KOPT-K1 (cell line): ENCODE data around the gene KCTD3.

Source experiments
- H3K27ac ChIP-seq: fragments of 200-600 bp; sonication (generic); 2 replicates; pipeline ENCODE4 v1.5.1; 2016; ENCODE audit warnings: antibody characterized with exemption, mild to moderate bottlenecking, low read depth, low read length; ENCODE audit not compliant: poor library complexity, severe bottlenecking
- H3K36me3 ChIP-seq: fragments of 200-600 bp; sonication (generic); 2 replicates; pipeline ENCODE4 v1.5.1; 2017; ENCODE audit warnings: antibody characterized with exemption, mild to moderate bottlenecking, low read length, moderate library complexity; ENCODE audit not compliant: insufficient read depth
- H3K9me3 ChIP-seq: fragments of 200-600 bp; sonication (generic); 2 replicates; pipeline ENCODE4 v1.5.1; 2017; ENCODE audit warnings: antibody characterized with exemption, low read length, mild to moderate bottlenecking; ENCODE audit not compliant: insufficient read depth, poor library complexity, severe bottlenecking

Gene KCTD3

GRCh38 chr1:215543806-215544205, 23.3 kb upstream of the KCTD3 start:
- Histone ChIP-seq H3K36me3 (no peaks in the 10 kb centered on the region), H3K27ac (no peak overlapping the region), H3K9me3 (peaks cover 5% of the 10 kb centered on the region)

GRCh38 chr1:215544566-215544965, 22.5 kb upstream of the KCTD3 start:
- H3K27ac ChIP-seq = no peak overlapping the region
- no peaks in the 10 kb centered on the region for H3K36me3 ChIP-seq
- H3K9me3 ChIP-seq = peaks cover 5% of the 10 kb centered on the region

- H3K9me3 ChIP-seq = peaks cover 5% of the 10 kb centered on the region
- H3K27ac ChIP-seq = no peak overlapping the region
- H3K36me3 ChIP-seq = no peaks in the 10 kb centered on the region
Observed at GRCh38 chr1:215545096-215545495, 22.0 kb upstream of the KCTD3 start.

DNA sequence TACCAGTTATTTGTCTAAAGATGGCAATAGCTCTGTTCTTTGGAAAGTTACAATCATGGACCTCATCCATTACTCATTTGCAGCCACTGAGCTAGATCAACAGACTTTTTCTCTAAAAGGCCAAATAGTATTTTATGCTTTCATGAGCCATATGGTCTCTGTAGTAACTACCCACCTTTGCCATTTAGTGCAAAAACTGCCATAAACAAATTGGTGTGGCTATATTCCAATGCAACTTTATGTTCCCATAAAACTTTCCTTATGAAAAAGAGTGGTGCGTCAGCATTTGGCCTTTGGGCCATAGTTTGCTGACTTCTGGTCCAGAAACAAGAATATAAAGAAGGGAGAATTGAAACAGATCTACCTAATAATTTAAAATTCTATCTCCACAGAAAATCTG, 20.1 kb upstream of the KCTD3 start:
- H3K9me3 ChIP-seq = peaks cover 5% of the 10 kb centered on the region
- no peaks in the 10 kb centered on the region for H3K36me3 ChIP-seq
- no peak overlapping the region for H3K27ac ChIP-seq

- Histone ChIP-seq H3K36me3 (no peaks in the 10 kb centered on the region), H3K9me3 (peaks cover 20% of the 10 kb centered on the region), H3K27ac (no peak overlapping the region)
Observed at GRCh38 chr1:215551806-215552205, 15.3 kb upstream of the KCTD3 start.

GRCh38 chr1:215554865-215555264, 12.2 kb upstream of the KCTD3 start:
- Histone ChIP-seq H3K36me3 (no peaks in the 10 kb centered on the region), H3K27ac (no peak overlapping the region), H3K9me3 (peaks cover 20% of the 10 kb centered on the region)

DNA sequence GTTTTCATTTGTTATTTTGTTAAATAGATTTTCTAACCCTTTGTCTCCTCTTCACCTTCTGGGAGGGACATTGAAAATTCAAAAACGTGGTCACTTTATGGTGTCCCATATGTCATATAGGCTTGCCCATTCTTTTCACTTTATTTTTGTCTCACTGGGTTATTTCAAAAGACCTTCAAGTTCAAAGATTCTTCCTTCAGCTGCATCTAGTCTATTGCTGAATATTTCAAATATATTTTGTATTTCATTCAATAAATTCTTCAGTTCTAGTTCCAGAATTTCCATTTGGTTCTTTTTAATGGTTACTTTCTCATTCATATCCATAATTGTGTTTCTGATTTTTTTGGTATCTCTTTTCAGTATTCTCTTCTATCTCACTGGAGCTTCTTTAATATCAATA, 11.6 kb upstream of the KCTD3 start:
- peaks cover 20% of the 10 kb centered on the region for H3K9me3 ChIP-seq
- no peak overlapping the region for H3K27ac ChIP-seq
- H3K36me3 ChIP-seq = no peaks in the 10 kb centered on the region

DNA sequence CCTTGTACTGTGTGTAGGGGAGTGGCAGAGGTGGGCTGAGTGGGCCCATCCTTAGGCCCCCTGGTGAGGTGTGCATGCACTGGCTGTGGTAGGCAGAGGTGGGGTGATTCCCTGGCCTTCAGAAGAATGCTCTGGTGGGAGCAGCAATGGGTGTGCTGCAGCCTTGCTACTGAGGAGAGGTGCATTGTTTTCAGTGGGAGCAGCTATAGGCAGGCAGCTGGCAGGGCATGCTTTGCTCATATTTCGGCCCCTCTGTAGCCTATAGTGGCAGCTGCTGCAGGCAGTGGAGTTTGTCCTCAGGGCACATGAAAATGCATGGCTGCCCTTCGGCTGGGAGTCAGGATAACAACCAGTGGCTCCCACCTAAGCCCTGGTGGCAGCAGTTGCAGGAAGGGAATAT, 10.1 kb upstream of the KCTD3 start:
- peaks cover 28% of the 10 kb centered on the region for H3K9me3 ChIP-seq
- H3K27ac ChIP-seq = no peak overlapping the region
- no peaks in the 10 kb centered on the region for H3K36me3 ChIP-seq

GRCh38 chr1:215557504-215557903, 9.6 kb upstream of the KCTD3 start:
- Histone ChIP-seq H3K27ac (no peak overlapping the region), H3K9me3 (peaks cover 28% of the 10 kb centered on the region), H3K36me3 (no peaks in the 10 kb centered on the region)

DNA sequence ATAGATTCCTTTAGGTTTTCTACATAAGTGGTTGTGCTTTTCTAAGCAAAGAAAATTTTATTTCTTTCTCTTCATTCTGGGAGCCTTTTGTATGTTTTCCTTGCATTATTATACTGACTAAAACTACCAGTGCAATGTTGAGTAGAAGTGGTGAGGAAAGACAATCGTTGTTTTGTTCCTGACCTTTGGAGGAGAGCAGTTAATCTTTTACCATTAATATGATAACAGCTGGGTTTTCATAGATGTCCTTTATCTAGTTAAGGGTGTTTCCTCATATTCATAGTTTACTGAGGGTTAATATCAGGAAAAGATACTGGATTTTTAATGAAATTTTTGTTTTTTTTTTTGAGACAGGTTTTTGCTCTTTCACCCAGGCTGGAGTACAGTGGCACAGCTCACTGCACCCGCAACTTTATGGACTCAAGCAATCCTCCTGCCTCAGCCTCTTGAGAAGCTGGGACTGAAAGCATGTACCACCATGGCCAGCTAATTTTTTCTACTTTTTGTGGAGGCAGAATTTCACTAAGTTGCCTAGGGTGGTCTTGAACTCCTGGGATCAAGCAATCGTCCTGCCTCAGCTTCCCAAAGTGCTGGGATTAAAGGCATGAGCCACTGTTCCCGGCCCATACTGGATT, 9.0 kb upstream of the KCTD3 start:
- Histone ChIP-seq H3K36me3 (no peaks in the 10 kb centered on the region), H3K27ac (no peak overlapping the region), H3K9me3 (peaks cover 28% of the 10 kb centered on the region)

DNA sequence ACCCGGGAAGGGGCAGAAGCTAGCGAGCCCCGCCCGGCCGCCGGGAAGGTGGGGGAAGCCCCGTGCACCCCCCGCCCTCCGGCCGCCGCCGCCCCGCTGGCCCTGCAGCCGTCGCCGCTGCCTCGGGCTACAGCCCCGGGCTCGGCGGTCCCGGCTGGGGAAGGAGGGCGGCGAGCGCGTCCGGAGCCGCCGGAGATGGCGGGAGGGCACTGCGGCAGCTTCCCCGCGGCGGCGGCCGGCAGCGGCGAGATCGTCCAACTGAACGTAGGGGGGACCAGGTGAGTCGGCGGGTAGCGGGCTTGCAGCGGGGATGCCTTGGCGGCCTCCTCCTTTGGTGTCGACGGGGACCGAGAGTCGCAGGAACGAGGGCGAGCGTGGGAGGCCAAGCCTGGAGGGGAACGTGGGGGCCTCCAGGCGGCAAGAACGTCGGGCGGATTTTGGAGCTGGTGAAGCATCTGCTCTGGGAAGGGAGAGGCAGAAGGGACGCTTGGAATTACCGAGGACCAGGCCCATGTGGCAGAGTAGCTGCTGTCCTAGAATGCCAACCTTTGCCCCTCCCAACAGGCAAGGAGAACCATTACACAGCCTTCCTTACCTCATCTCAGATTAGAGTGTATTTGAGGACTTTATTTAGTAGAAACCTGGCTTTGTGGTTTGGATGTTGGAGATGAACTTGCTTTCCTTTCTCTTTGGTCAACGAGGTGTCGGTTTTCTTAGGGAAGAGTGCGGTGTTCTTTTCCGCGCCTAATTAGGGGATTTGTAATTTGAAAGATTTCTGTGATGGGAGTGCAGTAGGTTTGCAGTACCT, 591 bp downstream of the KCTD3 start:
- Histone ChIP-seq H3K9me3 (no peaks in the 10 kb centered on the region), H3K27ac (peak overlapping the region; percentile 69), H3K36me3 (no peaks in the 10 kb centered on the region)

GRCh38 chr1:215568299-215568692, 1.2 kb downstream of the KCTD3 start:
- no peaks in the 10 kb centered on the region for H3K9me3 ChIP-seq
- H3K27ac ChIP-seq = peak overlapping the region; percentile 69
- no peaks in the 10 kb centered on the region for H3K36me3 ChIP-seq

DNA sequence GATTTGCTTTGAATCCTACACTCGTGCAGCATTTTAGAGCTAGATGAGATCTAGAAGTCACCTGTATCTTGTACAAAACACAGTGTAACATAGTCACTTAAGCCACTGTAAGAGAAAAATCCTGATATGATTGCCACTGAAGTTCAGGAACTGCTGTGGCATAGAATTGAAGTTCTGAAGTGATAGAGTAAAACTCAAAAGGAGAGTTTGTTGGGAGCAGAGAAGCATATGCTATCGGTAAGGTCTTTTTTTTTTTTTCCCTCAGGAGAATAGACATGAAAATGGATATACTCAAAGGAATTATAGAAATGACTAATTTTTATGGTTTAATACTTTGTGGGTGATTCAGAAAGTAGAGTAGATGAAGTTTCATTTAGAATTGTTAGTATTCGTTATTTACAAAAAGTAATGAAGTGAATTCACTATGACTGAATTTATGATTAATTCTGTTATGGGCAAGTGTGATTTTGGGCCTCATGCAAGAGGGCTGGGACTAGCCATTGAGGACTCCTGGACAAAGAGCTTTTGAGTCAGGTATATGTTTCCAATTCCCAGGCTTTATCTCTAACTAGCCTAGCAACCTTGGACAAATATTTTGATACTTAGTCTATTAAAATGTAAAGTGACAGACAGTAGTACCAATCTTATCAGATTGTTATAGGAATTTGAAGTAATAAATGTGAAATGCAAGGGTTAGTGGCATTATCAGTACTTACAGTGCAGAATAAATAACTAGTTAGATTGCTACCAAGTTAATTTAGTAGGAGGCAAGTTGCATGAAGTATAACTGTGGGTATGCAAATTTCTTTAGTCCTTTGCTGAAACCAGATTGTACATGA, 3.1 kb downstream of the KCTD3 start:
- Histone ChIP-seq H3K27ac (no peak overlapping the region), H3K9me3 (no peaks in the 10 kb centered on the region), H3K36me3 (no peaks in the 10 kb centered on the region)

DNA sequence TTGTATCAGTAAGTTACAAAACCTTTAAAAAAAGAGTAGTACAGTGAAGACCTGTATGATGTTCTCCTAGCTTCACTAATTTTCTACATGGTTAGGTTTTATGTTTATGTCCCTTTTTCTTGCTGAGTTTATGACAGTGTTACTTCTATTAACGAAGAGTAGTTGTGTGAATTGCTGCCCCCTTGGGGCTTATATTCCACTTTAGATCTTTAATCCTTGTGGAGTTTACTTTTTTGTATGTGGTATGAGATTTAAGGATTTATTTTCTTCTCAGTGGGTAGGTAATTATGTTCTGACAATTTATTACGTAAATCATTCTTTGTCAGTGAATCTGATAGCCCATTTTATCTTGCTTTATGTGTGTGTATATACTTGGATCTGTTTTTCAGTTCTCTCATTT, 14.8 kb downstream of the KCTD3 start:
- Histone ChIP-seq H3K36me3 (peaks cover 72% of the 10 kb centered on the region), H3K27ac (no peak overlapping the region), H3K9me3 (peaks cover 21% of the 10 kb centered on the region)

DNA sequence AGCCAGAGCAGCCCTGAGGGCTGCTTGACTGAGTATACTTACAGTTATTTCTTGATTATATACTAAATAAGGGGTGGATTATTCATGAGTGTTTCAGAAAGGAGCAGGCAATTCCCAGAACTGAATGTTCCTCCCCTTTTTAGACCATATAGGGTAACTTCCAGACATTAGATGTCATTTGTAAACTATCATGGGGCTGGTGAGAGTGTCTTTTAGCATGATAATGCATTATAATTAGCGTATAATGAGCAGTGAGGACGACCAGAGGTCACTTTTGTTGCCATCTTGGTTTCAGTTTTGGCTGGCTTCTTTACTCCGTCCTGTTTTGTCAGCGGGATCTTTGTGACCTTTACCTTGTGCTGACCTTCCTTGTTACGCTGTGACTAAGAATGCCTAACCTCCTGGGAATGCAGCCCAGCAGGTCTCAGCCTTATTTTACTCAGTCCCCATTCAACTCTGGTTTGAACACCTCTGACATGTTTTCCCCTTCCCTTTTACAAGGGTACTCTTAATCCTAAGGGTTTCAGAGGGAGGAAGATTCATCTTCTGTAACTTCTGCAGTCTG, 16.2 kb downstream of the KCTD3 start:
- Histone ChIP-seq H3K27ac (no peak overlapping the region), H3K36me3 (peaks cover 60% of the 10 kb centered on the region), H3K9me3 (peaks cover 21% of the 10 kb centered on the region)
